Neural cell (in vitro differentiated cells): ENCODE data around the gene KRT38. TPM values are rescaled to one million over a fixed set of nuclear protein-coding genes. Genes with fewer than 3 reads are reported as not detected.

Source experiments
- H2AFZ ChIP-seq: fragments of 200-600, 300-800 bp; sonication (generic), shearing (Covaris generic); 2 replicates; pipeline ENCODE4 v1.6.0; 2014; ENCODE audit warnings: low read depth, mild to moderate bottlenecking, antibody characterized with exemption, low read length, moderate library complexity
- H3F3A ChIP-seq: fragments of 200-600 bp; shearing (Covaris generic); 2 replicates; pipeline ENCODE4 v1.6.1; 2016; ENCODE audit warnings: mild to moderate bottlenecking, moderate library complexity, mixed read lengths, antibody characterized with exemption, low read length; ENCODE audit not compliant: insufficient read depth, poor library complexity, severe bottlenecking
- H3K27ac ChIP-seq: fragments of 200-600, 300-800 bp; sonication (generic), shearing (Covaris generic); 2 replicates; pipeline ENCODE4 v1.5.1; 2014; ENCODE audit warnings: mild to moderate bottlenecking, low read length, moderate library complexity
- H3K27me3 ChIP-seq: fragments of 300-800, 200-600 bp; sonication (generic), shearing (Covaris generic); 2 replicates; pipeline ENCODE4 v1.6.0; 2014; ENCODE audit warnings: mild to moderate bottlenecking, low read depth, low read length, moderate library complexity; ENCODE audit not compliant: insufficient read depth
- H3K36me3 ChIP-seq: fragments of 300-800, 200-600 bp; sonication (generic), shearing (Covaris generic); 2 replicates; pipeline ENCODE4 v1.5.1; 2014; ENCODE audit warnings: mild to moderate bottlenecking, antibody characterized with exemption, low read length, moderate library complexity; ENCODE audit not compliant: insufficient read depth
- H3K4me2 ChIP-seq: fragments of 300-800, 200-600 bp; sonication (generic), shearing (Covaris generic); 2 replicates; pipeline ENCODE4 v1.6.0; 2014; ENCODE audit warnings: mild to moderate bottlenecking, low read length
- H3K4me3 ChIP-seq: fragments of 300-800, 200-600 bp; sonication (generic), shearing (Covaris generic); 2 replicates; pipeline ENCODE4 v1.5.1; 2014; ENCODE audit warnings: mild to moderate bottlenecking, low read length, moderate library complexity
- H3K79me2 ChIP-seq: fragments of 200-600 bp; shearing (Covaris generic); replicated peaks from 2 replicates; pipeline ENCODE4 v1.6.0; 2014; ENCODE audit warnings: mild to moderate bottlenecking, low read length, moderate library complexity; ENCODE audit not compliant: insufficient read depth
- H3K9ac ChIP-seq: fragments of 300-800, 200-600 bp; sonication (generic), shearing (Covaris generic); 2 replicates; pipeline ENCODE4 v1.6.1; 2016; ENCODE audit warnings: mild to moderate bottlenecking, low read length, mixed read lengths
- H3K9me2 ChIP-seq: fragments of 200-600 bp; shearing (Covaris generic); 2 replicates; pipeline ENCODE4 v1.6.1; 2016; ENCODE audit warnings: mild to moderate bottlenecking, low read length, mixed read lengths; ENCODE audit not compliant: insufficient read depth
- H3K9me3 ChIP-seq: fragments of 200-600, 300-800 bp; sonication (generic), shearing (Covaris generic); 2 replicates; pipeline ENCODE4 v1.6.1; 2016; ENCODE audit warnings: mild to moderate bottlenecking, mixed run types, low read length, moderate library complexity, mixed read lengths
- H4K20me1 ChIP-seq: fragments of 200-600 bp; shearing (Covaris generic); 2 replicates; pipeline ENCODE4 v1.6.1; 2016; ENCODE audit warnings: mild to moderate bottlenecking, mixed run types; ENCODE audit not compliant: insufficient read depth
- CTCF ChIP-seq: fragments of 450-650 bp; IDR thresholded peaks from 2 replicates; pipeline ENCODE4 v1.5.1; 2014; ENCODE audit warnings: antibody characterized with exemption, mild to moderate bottlenecking, moderate library complexity; ENCODE audit not compliant: poor library complexity, severe bottlenecking
- EP300 ChIP-seq: fragments of 450-650 bp; conservative IDR thresholded peaks from 2 replicates; pipeline ENCODE4 v1.6.1; 2014; ENCODE audit warnings: antibody characterized with exemption, mild to moderate bottlenecking, moderate library complexity; ENCODE audit not compliant: poor library complexity, severe bottlenecking
- EZH2 ChIP-seq: fragments of 200-600, 300-800 bp; shearing (Covaris generic), sonication (generic); IDR thresholded peaks from 2 replicates; pipeline ENCODE4 v1.6.1; 2014; ENCODE audit warnings: antibody characterized with exemption, low read length, borderline replicate concordance, mild to moderate bottlenecking; ENCODE audit not compliant: insufficient read depth, poor library complexity, severe bottlenecking
- MXI1 ChIP-seq: fragments of 450-650 bp; conservative IDR thresholded peaks from 2 replicates; pipeline ENCODE4 v1.6.1; 2014; ENCODE audit warnings: antibody characterized with exemption, mild to moderate bottlenecking; ENCODE audit not compliant: poor library complexity, severe bottlenecking
- POLR2AphosphoS5 ChIP-seq: IDR thresholded peaks from 2 replicates; pipeline ENCODE4 v1.6.1; 2012
- RAD21 ChIP-seq: fragments of 450-650 bp; conservative IDR thresholded peaks from 2 replicates; pipeline ENCODE4 v1.6.1; 2014; ENCODE audit warnings: antibody characterized with exemption, mild to moderate bottlenecking, moderate library complexity
- REST ChIP-seq: IDR thresholded peaks from 2 replicates; pipeline ENCODE4 v1.6.1; 2012; ENCODE audit warnings: borderline replicate concordance
- SMC3 ChIP-seq: fragments of 450-650 bp; conservative IDR thresholded peaks from 2 replicates; pipeline ENCODE4 v1.6.1; 2014; ENCODE audit warnings: antibody characterized with exemption, mild to moderate bottlenecking, moderate library complexity; ENCODE audit not compliant: poor library complexity
- TAF1 ChIP-seq: IDR thresholded peaks from 2 replicates; pipeline ENCODE4 v1.6.1; 2012; ENCODE audit warnings: low read depth
- polyA plus RNA-seq: library from polyadenylated mRNA; depleted of rRNA; stranded (reverse); fragments of >200 nt; gene quantifications from 2 replicates; pipeline ENCODE4 v1.2.3, GENCODE V29; 2014

Gene KRT38
- polyA plus RNA-seq, 1 donor from 2014 or later: not detected

GRCh38 chr17:41486316-41486715, 45.5 kb upstream of the KRT38 start (continued):
- TF ChIP-seq CTCF: no peak

DNA sequence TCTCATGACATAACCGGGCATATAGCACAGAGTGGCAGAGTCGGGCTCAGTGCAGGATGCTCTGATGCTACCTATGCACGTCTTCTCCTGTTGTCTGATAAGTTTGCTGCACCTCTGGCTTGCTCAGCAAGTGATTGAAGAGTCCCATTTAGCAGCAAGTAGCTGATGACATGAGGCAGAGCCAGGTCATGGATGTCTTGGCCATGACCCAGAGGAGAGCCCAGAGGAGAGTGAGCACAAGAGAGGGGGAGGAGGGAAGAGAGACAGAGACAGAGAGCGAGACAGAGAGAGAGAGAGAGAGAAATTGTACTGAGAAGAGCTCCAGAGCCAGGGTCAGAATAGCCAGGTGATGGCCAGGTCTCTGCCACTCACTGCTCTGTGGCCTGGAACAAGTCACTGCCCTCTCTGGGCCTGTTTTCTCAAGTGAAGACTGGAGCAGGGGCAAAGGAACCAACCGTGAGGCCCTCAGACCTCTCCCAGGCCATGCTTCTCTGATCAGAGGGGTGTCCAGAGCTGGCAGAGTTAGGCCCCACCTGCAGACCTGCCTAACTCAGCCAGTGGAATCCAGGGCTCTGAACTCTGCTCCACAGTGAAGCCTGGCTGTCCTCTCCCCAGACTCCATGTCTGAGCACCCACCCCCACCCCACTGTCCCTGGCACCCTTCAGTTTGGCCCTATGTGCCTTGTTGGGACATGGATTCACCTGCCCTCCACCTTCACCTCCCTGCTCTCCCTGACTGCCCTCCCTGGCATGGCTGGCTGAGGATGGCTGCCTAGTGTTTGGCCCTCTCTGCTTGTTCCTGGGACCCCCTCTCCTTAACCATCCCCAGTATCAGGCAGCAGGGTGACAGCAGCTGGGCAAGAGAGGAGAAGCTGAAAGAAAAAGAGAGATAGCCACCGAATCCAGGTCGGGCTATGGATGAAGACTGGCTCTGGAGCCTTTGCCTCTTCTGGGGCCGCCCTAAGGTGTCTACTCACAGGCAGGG, 44.4 kb upstream of the KRT38 start:
- Histone ChIP-seq H3K36me3 (no peaks in the 10 kb centered on the region), H3K9me2 (no peaks in the 10 kb centered on the region), H3K9me3 (no peaks in the 10 kb centered on the region), H3K4me2 (no peak overlapping the region), H3F3A (no peaks in the 10 kb centered on the region), H3K27me3 (no peaks in the 10 kb centered on the region), H3K9ac (no peak overlapping the region), H2AFZ (no peak overlapping the region), H4K20me1 (no peaks in the 10 kb centered on the region), H3K27ac (no peak overlapping the region), H3K79me2 (no peaks in the 10 kb centered on the region), H3K4me3 (no peak overlapping the region)
- no peak for TF ChIP-seq MXI1
- TF ChIP-seq EZH2: no peak
- no peak for TF ChIP-seq REST
- TF ChIP-seq POLR2AphosphoS5: no peak
- TF ChIP-seq SMC3: no peak
- no peak for TF ChIP-seq CTCF
- TF ChIP-seq EP300: no peak
- no peak for TF ChIP-seq RAD21
- TF ChIP-seq TAF1: no peak
